HepG2 (cell line): ENCODE measurements around the gene PKNOX2. TPM values are rescaled to one million over a fixed set of nuclear protein-coding genes. Genes with fewer than 3 reads are reported as not detected.

Experiments used
- ATAC-seq: fragments of 200-7000 bp; cut with Tn5 transposase; 3 replicates; pipeline ENCODE4 v1.9.1; 2020; ENCODE audit warnings: mild to moderate bottlenecking, moderate library complexity
- BruUV-seq: library from RNA; stranded (reverse); fragments of 400-500 nt; replicated peaks from 2 replicates; lab custom pipeline; 2021; lab: Mats Ljungman, UMichigan
- CTCF ChIA-PET: fragments of 300-600 bp; formaldehyde crosslinking; extraction: SDS; loops from one replicate; lab custom pipeline; 2021; ENCODE audit warnings: low total read pairs, inconsistent platforms, low intra/inter-chr PET ratio; lab: Yijun Ruan, JAX
- POLR2A ChIA-PET: fragments of 350-600 bp; sonication (Branson Sonifier 250); formaldehyde crosslinking; loops from one replicate; lab custom pipeline; 2020; ENCODE audit warnings: antibody characterized with exemption, inconsistent platforms; lab: Yijun Ruan, JAX
- DNase-seq: peaks from one replicate; pipeline ENCODE4 v3.0.0-alpha.2; 2015; ENCODE audit warnings: low spot score
- FAIRE-seq: peaks from 3 replicates; lab custom pipeline; 2011; peaks lifted over from hg19 to GRCh38; lab: Jason Lieb, UNC
- H2AFZ ChIP-seq: one replicate; pipeline ENCODE4 v1.6.1; 2011; ENCODE audit warnings: low read length, inconsistent platforms
- H3K27ac ChIP-seq: fragments of 300-600 bp; 3 replicates; pipeline ENCODE4 v1.8.0; 2011; ENCODE audit warnings: mixed run types, mild to moderate bottlenecking, mixed read lengths, low read length, inconsistent platforms; ENCODE audit not compliant: insufficient read depth; ENCODE audit errors: extremely low read length
- H3K27me3 ChIP-seq, 2 experiments: fragments of 200-600 bp in 1 of 2; 2 replicates in 1 of 2; 3 replicates in 1 of 2; pipeline versions ENCODE4 v1.6.0 to v1.8.0; 2011; ENCODE audit warnings: low read length in 2 of 2, mild to moderate bottlenecking in 2 of 2, moderate library complexity in 2 of 2, inconsistent platforms in 1 of 2; ENCODE audit not compliant: insufficient read depth in 2 of 2, control insufficient read depth in 1 of 2
- H3K36me3 ChIP-seq, 2 experiments: fragments of 200-600 bp in 1 of 2; replicated peaks in 1 of 2; 2 replicates in 1 of 2; 3 replicates in 1 of 2; pipeline versions ENCODE4 v1.5.1 to v1.8.0; 2011; ENCODE audit warnings: low read length in 2 of 2, inconsistent platforms in 1 of 2; ENCODE audit not compliant: insufficient read depth in 2 of 2, control insufficient read depth in 1 of 2
- H3K4me1 ChIP-seq: 2 replicates; pipeline ENCODE4 v1.5.1; 2012; ENCODE audit warnings: low read length, inconsistent platforms; ENCODE audit not compliant: insufficient read depth
- H3K4me2 ChIP-seq: 2 replicates; pipeline ENCODE4 v1.6.0; 2011; ENCODE audit warnings: low read depth, low read length, inconsistent platforms
- H3K4me3 ChIP-seq, 3 experiments: fragments of 200-600 bp in 1 of 3; sonication (generic), shearing (Covaris generic) in 1 of 3; replicated peaks in 1 of 3; 2 replicates each; pipeline ENCODE4 v1.5.1; 2011 to 2016; ENCODE audit warnings: low read length in 3 of 3, inconsistent platforms in 2 of 3, low read depth in 2 of 3, mild to moderate bottlenecking in 2 of 3, control low read depth in 1 of 3, mixed read lengths in 1 of 3; ENCODE audit not compliant: insufficient read depth in 1 of 3
- H3K79me2 ChIP-seq: one replicate; pipeline ENCODE4 v1.6.1; 2011; ENCODE audit warnings: low read length, inconsistent platforms; ENCODE audit not compliant: insufficient read depth
- H3K9ac ChIP-seq: 2 replicates; pipeline ENCODE4 v1.6.0; 2011; ENCODE audit warnings: mild to moderate bottlenecking, low read depth, low read length, inconsistent platforms; ENCODE audit not compliant: insufficient read depth
- H3K9me3 ChIP-seq: 2 replicates; pipeline ENCODE4 v1.5.1; 2012; ENCODE audit warnings: mild to moderate bottlenecking, low read length
- H4K20me1 ChIP-seq: 2 replicates; pipeline ENCODE4 v1.6.0; 2011; ENCODE audit warnings: inconsistent platforms, mild to moderate bottlenecking, low read length, moderate library complexity; ENCODE audit not compliant: insufficient read depth
- ADNP ChIP-seq: sonication (generic); formaldehyde crosslinking; IDR thresholded peaks from 2 replicates; pipeline ENCODE4 v1.4.0; 2020; ENCODE audit warnings: missing genetic modification reagents
- BRD4 ChIP-seq: sonication (generic); formaldehyde crosslinking; IDR thresholded peaks from 2 replicates; pipeline ENCODE4 v1.4.0; 2020; ENCODE audit warnings: missing genetic modification reagents
- ETV5 ChIP-seq: IDR thresholded peaks from 2 replicates; pipeline ENCODE4 v1.6.1; 2018; ENCODE audit warnings: missing biosample characterization, missing genetic modification reagents, inconsistent platforms, borderline replicate concordance
- HNF1A ChIP-seq, 2 experiments: sonication (generic) in 1 of 2; formaldehyde crosslinking in 1 of 2; IDR thresholded peaks; 2 replicates each; pipeline versions ENCODE4 v1.4.0 to v1.6.1; 2016 to 2020; ENCODE audit warnings: borderline replicate concordance in 1 of 2, low read depth in 1 of 2, mild to moderate bottlenecking in 1 of 2, missing genetic modification reagents in 1 of 2
- HNF4A ChIP-seq: sonication (generic); formaldehyde crosslinking; IDR thresholded peaks from 2 replicates; pipeline ENCODE4 v1.4.0; 2020; ENCODE audit warnings: missing genetic modification reagents
- KDM4B ChIP-seq: sonication (generic); formaldehyde crosslinking; IDR thresholded peaks from 2 replicates; pipeline ENCODE4 v1.4.0; 2020; ENCODE audit warnings: missing genetic modification reagents
- NFIB ChIP-seq: sonication (generic); formaldehyde crosslinking; IDR thresholded peaks from 2 replicates; pipeline ENCODE4 v1.9.0; 2021; ENCODE audit warnings: missing genetic modification reagents, mild to moderate bottlenecking, borderline replicate concordance
- RARA ChIP-seq: IDR thresholded peaks from 2 replicates; pipeline ENCODE4 v1.6.1; 2016; ENCODE audit warnings: missing genetic modification reagents, missing compliant biosample characterization
- RXRB ChIP-seq: IDR thresholded peaks from 2 replicates; pipeline ENCODE4 v1.6.1; 2016; ENCODE audit warnings: borderline replicate concordance, missing genetic modification reagents, missing compliant biosample characterization
- SAP130 ChIP-seq: IDR thresholded peaks from 2 replicates; pipeline ENCODE4 v1.6.1; 2016; ENCODE audit warnings: low read depth
- SIX1 ChIP-seq: sonication (generic); formaldehyde crosslinking; IDR thresholded peaks from 2 replicates; pipeline ENCODE4 v1.4.0; 2020; ENCODE audit warnings: missing genetic modification reagents, borderline replicate concordance
- SKIL ChIP-seq: sonication (generic); formaldehyde crosslinking; IDR thresholded peaks from 2 replicates; pipeline ENCODE4 v1.8.0; 2022; ENCODE audit warnings: missing genetic modification reagents, mild to moderate bottlenecking, moderate library complexity, borderline replicate concordance
- SNRNP70 ChIP-seq: fragments of 200-400 bp; formaldehyde crosslinking; IDR thresholded peaks from 2 replicates; pipeline ENCODE4 v1.6.1; 2017; ENCODE audit warnings: mild to moderate bottlenecking, low read depth, low read length, moderate library complexity
- ZNF512 ChIP-seq: sonication (generic); formaldehyde crosslinking; IDR thresholded peaks from 2 replicates; pipeline ENCODE4 v1.4.0; 2020; ENCODE audit warnings: mild to moderate bottlenecking, missing genetic modification reagents
- ZNF572 ChIP-seq: sonication (generic); formaldehyde crosslinking; IDR thresholded peaks from 2 replicates; pipeline ENCODE4 v1.5.1; 2020; ENCODE audit warnings: mild to moderate bottlenecking, missing genetic modification reagents
- ZNF644 ChIP-seq: IDR thresholded peaks from 2 replicates; pipeline ENCODE4 v1.6.1; 2016; ENCODE audit warnings: low read depth
- WGBS: methylation state at CpG from one replicate; pipeline ENCODE4 v1.1.6; 2017; ENCODE audit warnings: low lambda C conversion rate; 5-methylcytosine and 5-hydroxymethylcytosine counted together
- in situ Hi-C: cut with HindIII; loops from 2 replicates; pipeline ENCODE4 v1.10.0; 2017; ENCODE audit warnings: low pct_unique_long_range_greater_than_20kb; ENCODE audit not compliant: extremely low pct_ligation_motif_present
- intact Hi-C: fragments of 100-400 bp; cut with micrococcal nuclease; formaldehyde crosslinking; loops from one replicate; pipeline ENCODE4 v1.10.0; 2022; ENCODE audit not compliant: unreplicated experiment
- polyA plus RNA-seq, 8 experiments: library from polyadenylated mRNA; depleted of rRNA in 3 of 8; stranded (reverse) in 7 of 8; unstranded in 1 of 8; fragments of >200 nt; fragmentation: Illumina TruSeq in 4 of 8; extraction: Trizol in 4 of 8; gene quantifications; 2 replicates each; pipeline versions ENCODE4 v1.2.1 to v1.2.3, GENCODE V29; 2011 to 2016; ENCODE audit warnings: low read depth in 4 of 8, missing spikeins in 1 of 8, mixed read lengths in 1 of 8; ENCODE audit not compliant: insufficient read depth in 1 of 8
- total RNA-seq, 5 experiments: library from RNA; depleted of rRNA; stranded (reverse); fragments of >200 nt; fragmentation: Illumina TruSeq; extraction: Trizol; gene quantifications; 2 replicates each; pipeline ENCODE4 v1.2.3, GENCODE V29; 2016; ENCODE audit warnings: low read depth in 1 of 5

The PKNOX2 gene
- total and polyA plus RNA-seq, 2 of the 13 experiments (the other 11 are each of a cell fraction or from before 2014, with no cell fraction given) = not detected

GRCh38 chr11:125233736-125234275, 69.3 kb downstream of the PKNOX2 start (continued):
- no peak for TF ChIP-seq HNF1A (IDR thresholded peaks at IDR 0.05; ENCODE audit: low read depth)
- no peak for TF ChIP-seq HNF1A (CRISPR knock-in tag; IDR thresholded peaks at IDR 0.05; ENCODE audit: borderline replicate concordance)
- no peak for TF ChIP-seq ETV5 (CRISPR knock-in tag)
- TF ChIP-seq ZNF572 (CRISPR knock-in tag) = no peak
- no peak for TF ChIP-seq SKIL (CRISPR knock-in tag)
- no peak for TF ChIP-seq KDM4B (CRISPR knock-in tag)

- Histone ChIP-seq H3K79me2 (no peaks in the 10 kb centered on the region), H3K9ac (no peak overlapping the region), H3K4me3 (no peak overlapping the region), H3K4me1 (peaks cover 16% of the 10 kb centered on the region), H3K4me2 (peak overlapping the region; percentile 60), H3K9me3 (no peaks in the 10 kb centered on the region), H4K20me1 (no peaks in the 10 kb centered on the region), H3K27ac (no peak overlapping the region), H2AFZ (no peak overlapping the region), H3K27me3 (peaks cover 0 to 5% of the 10 kb centered on the region in 2 experiments; a peak in 3 of 5 replicates), H3K36me3 (no peaks in the 10 kb centered on the region)
- no peak for FAIRE-seq
- in situ Hi-C loops (no loop called here), intact Hi-C loops (loop anchor here (5.0 kb wide), 1 partner anchor 503 kb away; no protein-coding TSS in a partner anchor)
- ATAC-seq = peak; percentile 93
- ChIA-PET POLR2A (no interaction called here), CTCF (no interaction called here)
- no TSS peak for BruUV-seq
- DNase-seq = peak; percentile 63
- WGBS = 21% methylated on average over 4 of the region's 5 CpGs
- TF ChIP-seq BRD4 (CRISPR knock-in tag) (no peak), SNRNP70 (no peak), SAP130 (CRISPR knock-in tag) (peak; percentile 23; the same call in 1 of the 2 replicates), ADNP (no peak), ZNF512 (no peak), RARA (CRISPR knock-in tag) (peak; percentile 52; the same call in 1 of the 2 replicates), SIX1 (no peak), ZNF644 (0 out of 2 replicates have a peak, but pooled peaks have one; percentile 35), RXRB (CRISPR knock-in tag) (peak; percentile 31; the same call in 1 of the 2 replicates), HNF4A (CRISPR knock-in tag) (peak; percentile 64), NFIB (CRISPR knock-in tag) (no peak)
These were observed 70.5 kb downstream of the PKNOX2 start for GRCh38 chr11:125235071-125235471.
